HepG2 (cell line): ENCODE data around the gene IFI30. TPM values are rescaled to one million over a fixed set of nuclear protein-coding genes. Genes with fewer than 3 reads are reported as not detected.

Source experiments
- CHCHD3 ChIP-seq: sonication (generic); formaldehyde crosslinking; IDR thresholded peaks from 2 replicates; pipeline ENCODE4 v1.8.0; 2022; ENCODE audit warnings: mild to moderate bottlenecking, missing genetic modification reagents, moderate library complexity
- FOXA3 ChIP-seq: IDR thresholded peaks from 2 replicates; pipeline ENCODE4 v1.6.1; 2016; ENCODE audit warnings: missing genetic modification reagents, missing compliant biosample characterization
- GABPB1 ChIP-seq: IDR thresholded peaks from 2 replicates; pipeline ENCODE4 v1.6.1; 2016; ENCODE audit warnings: mild to moderate bottlenecking, missing genetic modification reagents, moderate library complexity, missing compliant biosample characterization
- GLI4 ChIP-seq: sonication (generic); formaldehyde crosslinking; IDR thresholded peaks from 2 replicates; pipeline ENCODE4 v1.5.1; 2020; ENCODE audit warnings: missing genetic modification reagents, mild to moderate bottlenecking, moderate library complexity, borderline replicate concordance
- IKZF4 ChIP-seq: sonication (generic); formaldehyde crosslinking; IDR thresholded peaks from 2 replicates; pipeline ENCODE4 v1.5.1; 2020; ENCODE audit warnings: borderline replicate concordance, mild to moderate bottlenecking, low read depth, missing genetic modification reagents; ENCODE audit errors: not compliant biosample characterization
- JUN ChIP-seq: sonication (generic); formaldehyde crosslinking; IDR thresholded peaks from 2 replicates; pipeline ENCODE4 v1.4.0; 2020; ENCODE audit warnings: mild to moderate bottlenecking, missing genetic modification reagents
- KLF11 ChIP-seq: IDR thresholded peaks from 2 replicates; pipeline ENCODE4 v1.6.1; 2016; ENCODE audit warnings: missing compliant biosample characterization
- RORA ChIP-seq: sonication (generic); formaldehyde crosslinking; IDR thresholded peaks from 2 replicates; pipeline ENCODE4 v1.5.0; 2020; ENCODE audit warnings: mild to moderate bottlenecking, missing genetic modification reagents, moderate library complexity
- SIN3B ChIP-seq: fragments of 150-350 bp; IDR thresholded peaks from 2 replicates; pipeline ENCODE4 v1.6.1; 2014; ENCODE audit warnings: low read length
- SNAI1 ChIP-seq: sonication (generic); formaldehyde crosslinking; IDR thresholded peaks from 2 replicates; pipeline ENCODE4 v1.5.0; 2020; ENCODE audit warnings: mild to moderate bottlenecking, missing genetic modification reagents, borderline replicate concordance
- THAP11 ChIP-seq: IDR thresholded peaks from 2 replicates; pipeline ENCODE4 v1.6.1; 2016; ENCODE audit warnings: missing biosample characterization, missing genetic modification reagents
- THYN1 ChIP-seq: sonication (generic); formaldehyde crosslinking; IDR thresholded peaks from 2 replicates; pipeline ENCODE4 v1.8.1; 2023; ENCODE audit warnings: low read depth, mild to moderate bottlenecking, moderate library complexity, missing genetic modification reagents, borderline replicate concordance
- U2AF1 ChIP-seq: fragments of 200-400 bp; formaldehyde crosslinking; optimal IDR thresholded peaks from 2 replicates; pipeline ENCODE3; 2017; ENCODE audit warnings: mild to moderate bottlenecking, low read depth, low read length
- YEATS4 ChIP-seq: sonication (generic); formaldehyde crosslinking; IDR thresholded peaks from 2 replicates; pipeline ENCODE4 v1.4.0; 2020; ENCODE audit warnings: missing genetic modification reagents, borderline replicate concordance
- ZNF138 ChIP-seq: sonication (generic); formaldehyde crosslinking; IDR thresholded peaks from 2 replicates; pipeline ENCODE4 v1.5.0; 2020; ENCODE audit warnings: mild to moderate bottlenecking, low read depth, missing genetic modification reagents
- ZNF260 ChIP-seq: sonication (generic); formaldehyde crosslinking; IDR thresholded peaks from 2 replicates; pipeline ENCODE4 v1.4.0; 2020; ENCODE audit warnings: missing genetic modification reagents, low read depth, mild to moderate bottlenecking, borderline replicate concordance
- ZNF432 ChIP-seq: sonication (generic); formaldehyde crosslinking; IDR thresholded peaks from 2 replicates; pipeline ENCODE4 v1.5.0; 2020; ENCODE audit warnings: missing genetic modification reagents, mild to moderate bottlenecking, borderline replicate concordance
- ZNF484 ChIP-seq: sonication (generic); formaldehyde crosslinking; IDR thresholded peaks from 2 replicates; pipeline ENCODE4 v1.5.1; 2020; ENCODE audit warnings: mild to moderate bottlenecking, low read depth, missing genetic modification reagents, borderline replicate concordance
- ZNF607 ChIP-seq: sonication (generic); formaldehyde crosslinking; IDR thresholded peaks from 2 replicates; pipeline ENCODE4 v1.5.1; 2020; ENCODE audit warnings: missing genetic modification reagents, mild to moderate bottlenecking, borderline replicate concordance
- ZNF788 ChIP-seq: sonication (generic); formaldehyde crosslinking; IDR thresholded peaks from 2 replicates; pipeline ENCODE4 v1.5.0; 2020; ENCODE audit warnings: mild to moderate bottlenecking, missing genetic modification reagents, borderline replicate concordance
- ZNF878 ChIP-seq: sonication (generic); formaldehyde crosslinking; IDR thresholded peaks from 2 replicates; pipeline ENCODE4 v1.8.1; 2023; ENCODE audit warnings: mild to moderate bottlenecking, missing genetic modification reagents, moderate library complexity
- ZSCAN21 ChIP-seq: sonication (generic); formaldehyde crosslinking; IDR thresholded peaks from 2 replicates; pipeline ENCODE4 v1.8.0; 2022; ENCODE audit warnings: mild to moderate bottlenecking, missing genetic modification reagents, moderate library complexity, borderline replicate concordance
- polyA plus RNA-seq, 8 experiments: library from polyadenylated mRNA; depleted of rRNA in 3 of 8; stranded (reverse) in 7 of 8; unstranded in 1 of 8; fragments of >200 nt; fragmentation: Illumina TruSeq in 4 of 8; extraction: Trizol in 4 of 8; gene quantifications; 2 replicates each; pipeline versions ENCODE4 v1.2.1 to v1.2.3, GENCODE V29; 2011 to 2016; ENCODE audit warnings: low read depth in 4 of 8, missing spikeins in 1 of 8, mixed read lengths in 1 of 8; ENCODE audit not compliant: insufficient read depth in 1 of 8
- total RNA-seq, 5 experiments: library from RNA; depleted of rRNA; stranded (reverse); fragments of >200 nt; fragmentation: Illumina TruSeq; extraction: Trizol; gene quantifications; 2 replicates each; pipeline ENCODE4 v1.2.3, GENCODE V29; 2016; ENCODE audit warnings: low read depth in 1 of 5
- TF ChIP-seq, protein P1 (sequence below): sonication (generic); formaldehyde crosslinking; IDR thresholded peaks from 2 replicates; pipeline ENCODE4 v1.4.0; 2020; ENCODE audit warnings: missing genetic modification reagents
- TF ChIP-seq, protein P2 (sequence below): sonication (generic); formaldehyde crosslinking; IDR thresholded peaks from 2 replicates; pipeline ENCODE4 v1.4.0; 2020; ENCODE audit warnings: missing genetic modification reagents
- TF ChIP-seq, protein P3 (sequence below): IDR thresholded peaks from 2 replicates; pipeline ENCODE4 v1.6.1; 2016; ENCODE audit warnings: missing compliant biosample characterization, missing genetic modification reagents, borderline replicate concordance

The IFI30 gene
- total and polyA plus RNA-seq, 2 of the 13 experiments (the other 11 are each of a cell fraction or from before 2014, with no cell fraction given) = 25.0 to 79.4 TPM

DNA sequence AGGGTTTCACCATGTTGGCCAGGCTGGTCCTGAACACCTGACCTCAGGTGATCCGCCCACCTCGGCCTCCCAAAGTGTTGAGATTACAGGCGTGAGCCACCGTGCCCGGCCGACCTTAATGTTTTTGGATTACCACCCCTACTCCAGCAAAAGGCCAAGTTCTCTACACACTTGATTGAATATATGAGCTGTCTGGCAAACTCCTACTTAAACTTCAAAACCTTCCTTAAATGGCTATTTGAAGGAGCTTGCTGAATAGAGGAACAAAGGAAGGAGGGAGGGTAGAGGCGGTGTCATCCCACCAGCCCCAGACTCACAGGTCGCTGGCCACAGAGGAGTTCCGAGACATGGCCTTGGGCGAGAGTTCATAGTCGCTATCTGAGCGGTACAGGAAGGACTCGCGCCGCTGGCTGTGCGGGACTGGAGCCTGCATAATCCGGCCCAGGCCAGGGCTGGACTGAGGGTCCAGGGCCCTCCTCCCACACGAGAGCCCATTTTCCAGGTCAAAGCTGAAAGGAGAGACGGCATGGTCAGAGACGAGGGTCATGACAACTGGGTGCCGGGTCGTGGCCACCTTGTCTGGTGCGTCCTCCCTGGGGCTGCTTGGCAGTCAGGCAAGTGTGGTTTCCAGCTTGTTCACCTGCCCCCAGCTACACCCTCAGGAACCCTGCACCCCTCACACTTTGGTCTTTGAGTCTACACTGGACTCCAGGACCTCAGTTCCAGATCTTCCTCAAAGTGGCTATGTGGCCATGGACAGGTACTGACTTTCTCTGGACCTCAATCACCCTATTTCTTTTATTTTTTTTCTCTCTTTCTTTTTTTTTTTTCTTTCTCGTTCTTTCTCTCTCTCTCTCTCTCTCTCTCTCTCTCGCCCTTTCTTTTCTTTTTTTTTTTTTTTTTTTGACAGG lies 48.5 kb downstream of the IFI30 start (continued):
- TF ChIP-seq, protein P1, sequence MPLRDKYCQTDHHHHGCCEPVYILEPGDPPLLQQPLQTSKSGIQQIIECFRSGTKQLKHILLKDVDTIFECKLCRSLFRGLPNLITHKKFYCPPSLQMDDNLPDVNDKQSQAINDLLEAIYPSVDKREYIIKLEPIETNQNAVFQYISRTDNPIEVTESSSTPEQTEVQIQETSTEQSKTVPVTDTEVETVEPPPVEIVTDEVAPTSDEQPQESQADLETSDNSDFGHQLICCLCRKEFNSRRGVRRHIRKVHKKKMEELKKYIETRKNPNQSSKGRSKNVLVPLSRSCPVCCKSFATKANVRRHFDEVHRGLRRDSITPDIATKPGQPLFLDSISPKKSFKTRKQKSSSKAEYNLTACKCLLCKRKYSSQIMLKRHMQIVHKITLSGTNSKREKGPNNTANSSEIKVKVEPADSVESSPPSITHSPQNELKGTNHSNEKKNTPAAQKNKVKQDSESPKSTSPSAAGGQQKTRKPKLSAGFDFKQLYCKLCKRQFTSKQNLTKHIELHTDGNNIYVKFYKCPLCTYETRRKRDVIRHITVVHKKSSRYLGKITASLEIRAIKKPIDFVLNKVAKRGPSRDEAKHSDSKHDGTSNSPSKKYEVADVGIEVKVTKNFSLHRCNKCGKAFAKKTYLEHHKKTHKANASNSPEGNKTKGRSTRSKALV (CRISPR knock-in tag) = peak; percentile 57; the same call in 1 of the 2 replicates
- TF ChIP-seq YEATS4 (CRISPR knock-in tag) (0 out of 2 replicates have a peak, but pooled peaks have one; percentile 19), SIN3B (no peak), ZNF260 (CRISPR knock-in tag) (no peak), ZNF878 (CRISPR knock-in tag) (no peak), THAP11 (CRISPR knock-in tag) (no peak), ZNF484 (CRISPR knock-in tag) (no peak), ZNF788 (CRISPR knock-in tag) (no peak), ZNF607 (CRISPR knock-in tag) (no peak), ZNF138 (CRISPR knock-in tag) (no peak), RORA (CRISPR knock-in tag) (no peak), CHCHD3 (CRISPR knock-in tag) (no peak), THYN1 (CRISPR knock-in tag) (no peak), IKZF4 (CRISPR knock-in tag) (no peak), FOXA3 (0 out of 2 replicates have a peak, but pooled peaks have one; percentile 15), ZSCAN21 (CRISPR knock-in tag) (peak; percentile 61; the same call in 1 of the 2 replicates), U2AF1 (no peak), GABPB1 (CRISPR knock-in tag) (peak; percentile 33; the same call in 1 of the 2 replicates), JUN (CRISPR knock-in tag) (no peak), SNAI1 (CRISPR knock-in tag) (no peak), GLI4 (CRISPR knock-in tag) (no peak), KLF11 (CRISPR knock-in tag) (no peak), ZNF432 (CRISPR knock-in tag) (no peak)
- TF ChIP-seq, protein P2, sequence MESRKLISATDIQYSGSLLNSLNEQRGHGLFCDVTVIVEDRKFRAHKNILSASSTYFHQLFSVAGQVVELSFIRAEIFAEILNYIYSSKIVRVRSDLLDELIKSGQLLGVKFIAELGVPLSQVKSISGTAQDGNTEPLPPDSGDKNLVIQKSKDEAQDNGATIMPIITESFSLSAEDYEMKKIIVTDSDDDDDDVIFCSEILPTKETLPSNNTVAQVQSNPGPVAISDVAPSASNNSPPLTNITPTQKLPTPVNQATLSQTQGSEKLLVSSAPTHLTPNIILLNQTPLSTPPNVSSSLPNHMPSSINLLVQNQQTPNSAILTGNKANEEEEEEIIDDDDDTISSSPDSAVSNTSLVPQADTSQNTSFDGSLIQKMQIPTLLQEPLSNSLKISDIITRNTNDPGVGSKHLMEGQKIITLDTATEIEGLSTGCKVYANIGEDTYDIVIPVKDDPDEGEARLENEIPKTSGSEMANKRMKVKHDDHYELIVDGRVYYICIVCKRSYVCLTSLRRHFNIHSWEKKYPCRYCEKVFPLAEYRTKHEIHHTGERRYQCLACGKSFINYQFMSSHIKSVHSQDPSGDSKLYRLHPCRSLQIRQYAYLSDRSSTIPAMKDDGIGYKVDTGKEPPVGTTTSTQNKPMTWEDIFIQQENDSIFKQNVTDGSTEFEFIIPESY (CRISPR knock-in tag) = no peak
- TF ChIP-seq, protein P3, sequence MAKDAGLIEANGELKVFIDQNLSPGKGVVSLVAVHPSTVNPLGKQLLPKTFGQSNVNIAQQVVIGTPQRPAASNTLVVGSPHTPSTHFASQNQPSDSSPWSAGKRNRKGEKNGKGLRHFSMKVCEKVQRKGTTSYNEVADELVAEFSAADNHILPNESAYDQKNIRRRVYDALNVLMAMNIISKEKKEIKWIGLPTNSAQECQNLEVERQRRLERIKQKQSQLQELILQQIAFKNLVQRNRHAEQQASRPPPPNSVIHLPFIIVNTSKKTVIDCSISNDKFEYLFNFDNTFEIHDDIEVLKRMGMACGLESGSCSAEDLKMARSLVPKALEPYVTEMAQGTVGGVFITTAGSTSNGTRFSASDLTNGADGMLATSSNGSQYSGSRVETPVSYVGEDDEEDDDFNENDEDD (CRISPR knock-in tag) = 0 out of 2 replicates have a peak, but pooled peaks have one; percentile 18
